Upper lobe of left lung (tissue), 6 donors: ENCODE results near the gene PLEKHA8. TPM values are rescaled to one million over a fixed set of nuclear protein-coding genes. Genes with fewer than 3 reads are reported as not detected.

Experiments used
- ATAC-seq, 2 donors: fragments of 200-7000 bp; cut with Tn5 transposase; one replicate each; pipeline ENCODE4 v1.9.1; 2022; ENCODE audit warnings: mild to moderate bottlenecking in 2 of 2, moderate library complexity in 2 of 2; ENCODE audit not compliant: low FRiP score in 2 of 2
- DNase-seq, 2 donors: peaks; one replicate each; pipeline ENCODE4 v3.0.0-alpha.2; 2019 to 2020
- H3K27ac ChIP-seq, 4 donors: fragments of 200-600 bp; sonication (generic); one replicate each; pipeline ENCODE4 v1.5.1; 2016 to 2019
- H3K27me3 ChIP-seq, 4 donors: fragments of 200-600 bp; sonication (generic); one replicate each; pipeline ENCODE4 v1.5.1; 2017 to 2019
- H3K36me3 ChIP-seq, 4 donors: fragments of 200-600 bp; sonication (generic); one replicate each; pipeline ENCODE4 v1.5.1; 2016 to 2019
- H3K4me1 ChIP-seq, 4 donors: fragments of 200-600 bp; sonication (generic); one replicate each; pipeline ENCODE4 v1.5.1; 2018 to 2019
- H3K4me3 ChIP-seq, 4 donors: fragments of 200-600 bp; sonication (generic); one replicate each; pipeline ENCODE4 v1.5.1; 2017 to 2019; ENCODE audit warnings: mild to moderate bottlenecking in 2 of 4, moderate library complexity in 1 of 4
- H3K9me3 ChIP-seq, 4 donors: fragments of 200-600 bp; sonication (generic); one replicate each; pipeline ENCODE4 v1.5.1; 2018 to 2019
- CTCF ChIP-seq, 6 experiments: fragments of 450-650 bp in 4 of 6; fragments of 200-600 bp in 2 of 6; sonication (generic) in 2 of 6; IDR thresholded peaks; one replicate each; pipeline ENCODE4 v1.5.1; 2016 to 2019; ENCODE audit warnings: antibody characterized with exemption in 6 of 6
- EP300 ChIP-seq, 4 donors: sonication (generic); formaldehyde crosslinking; IDR thresholded peaks; one replicate each; pipeline ENCODE4 v1.5.1; 2017; ENCODE audit warnings: antibody characterized with exemption in 4 of 4, control low read depth in 2 of 4
- POLR2A ChIP-seq, 4 donors: fragments of 450-650 bp; IDR thresholded peaks; one replicate each; pipeline ENCODE4 v1.5.1; 2016 to 2017; ENCODE audit warnings: antibody characterized with exemption in 4 of 4, mild to moderate bottlenecking in 2 of 4
- POLR2AphosphoS5 ChIP-seq, 2 donors: sonication (generic); formaldehyde crosslinking; IDR thresholded peaks; one replicate each; pipeline ENCODE4 v1.5.1; 2017; ENCODE audit warnings: antibody characterized with exemption in 2 of 2
- WGBS, 2 donors: methylation state at CpG; one replicate each; pipeline ENCODE4 v1.1.5; 2017 to 2018; 5-methylcytosine and 5-hydroxymethylcytosine counted together
- total RNA-seq, 6 donors: library from RNA; depleted of rRNA in 4 of 6; stranded (reverse); fragments of >200 nt in 4 of 6; gene quantifications; one replicate each; pipeline versions ENCODE4 v1.1.0 to v1.2.1, GENCODE V29; 2016 to 2021
- donor health status: DM: no; HTN: no; CAD: no; lungs with moderate emphysema.
- donor health status: DM: no; HTN: yes; CAD: no; lungs with severe emphysema.

The PLEKHA8 gene, protein sequence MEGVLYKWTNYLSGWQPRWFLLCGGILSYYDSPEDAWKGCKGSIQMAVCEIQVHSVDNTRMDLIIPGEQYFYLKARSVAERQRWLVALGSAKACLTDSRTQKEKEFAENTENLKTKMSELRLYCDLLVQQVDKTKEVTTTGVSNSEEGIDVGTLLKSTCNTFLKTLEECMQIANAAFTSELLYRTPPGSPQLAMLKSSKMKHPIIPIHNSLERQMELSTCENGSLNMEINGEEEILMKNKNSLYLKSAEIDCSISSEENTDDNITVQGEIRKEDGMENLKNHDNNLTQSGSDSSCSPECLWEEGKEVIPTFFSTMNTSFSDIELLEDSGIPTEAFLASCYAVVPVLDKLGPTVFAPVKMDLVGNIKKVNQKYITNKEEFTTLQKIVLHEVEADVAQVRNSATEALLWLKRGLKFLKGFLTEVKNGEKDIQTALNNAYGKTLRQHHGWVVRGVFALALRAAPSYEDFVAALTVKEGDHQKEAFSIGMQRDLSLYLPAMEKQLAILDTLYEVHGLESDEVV
- total RNA-seq: 10 to 100 TPM in 3 of 6 donors, 1 to 10 TPM in 3; 5.8 to 22.0 (median 10.8) TPM

DNA sequence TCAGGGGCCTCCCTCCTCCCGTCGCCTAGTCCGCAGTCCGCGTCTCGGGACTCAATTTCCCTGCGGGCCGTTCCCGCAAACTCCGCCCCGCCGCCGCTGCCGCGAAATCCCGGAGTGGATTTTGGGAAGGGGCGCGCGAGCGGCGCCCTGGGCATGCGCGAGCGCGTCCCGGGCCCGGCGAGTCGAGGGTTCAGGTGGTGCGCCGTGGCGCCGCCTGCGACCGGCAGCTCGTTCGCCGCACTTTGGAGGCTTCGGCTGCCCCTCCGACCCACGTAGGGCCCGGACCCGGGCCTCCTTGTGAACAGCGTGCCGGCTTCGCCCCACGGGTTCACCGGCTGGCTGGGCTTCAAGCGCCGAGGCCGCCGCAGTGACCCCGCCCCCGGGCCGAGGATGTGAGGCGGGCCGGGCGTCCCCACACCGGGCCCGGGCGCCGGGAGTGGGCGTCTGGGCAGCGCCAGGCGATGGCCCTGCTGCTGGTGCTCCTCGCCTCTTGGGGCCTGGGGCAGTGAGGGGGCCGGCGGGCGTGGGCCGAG, at the start of gene PLEKHA8:
PLEKHA8 (plus strand) TSS at position 197 of the 533 bp plus-strand sequence. CDS start 351 bp downstream, outside the sequence.
- Histone ChIP-seq H3K9me3 (no peaks in the 10 kb centered on the region), H3K27ac (peak within 1 kb of the TSS; percentile 85 to 95 (median 86)), H3K4me3 (peak within 1 kb of the TSS; percentile 56 to 99 (median 90)), H3K27me3 (no peaks in the 10 kb centered on the region), H3K36me3 (no peaks in the 10 kb centered on the region), H3K4me1 (peaks cover 16 to 42% (median 35%) of the 10 kb centered on the region in 4 donors)
- ATAC-seq (peak; percentile 85 to 89), DNase-seq (peak; percentile 88 to 99)
- TF ChIP-seq CTCF (IDR thresholded peaks at IDR 0.05) (peak in 1 of 6 experiments; percentile 22), POLR2A (IDR thresholded peaks at IDR 0.05) (peak; percentile 7 to 79 (median 66)), EP300 (IDR thresholded peaks at IDR 0.05) (no peak), POLR2AphosphoS5 (IDR thresholded peaks at IDR 0.05) (peak; percentile 47 to 88)
- 0% methylated on average over 8 to 43 of the region's 70 CpGs for WGBS, 2 donors

DNA sequence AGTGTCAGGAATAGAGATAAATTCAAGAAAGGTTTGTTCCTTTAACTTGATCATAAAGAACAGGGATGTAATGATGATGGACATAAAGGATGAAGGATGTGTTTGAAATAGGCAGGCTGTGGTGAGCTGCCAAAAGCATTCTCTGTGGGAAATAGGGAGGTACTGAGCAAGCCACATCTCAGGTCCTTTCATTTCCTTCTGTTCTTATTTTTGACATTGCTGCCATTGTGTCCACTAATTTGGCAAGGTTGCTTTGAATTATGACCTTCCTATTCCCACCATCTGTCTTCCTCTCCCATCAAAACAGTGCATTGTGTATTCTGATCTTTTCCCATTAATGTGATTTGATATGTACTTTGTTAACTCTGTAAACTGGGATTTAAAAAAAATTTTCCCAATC, 48.1 kb upstream of the PLEKHA8 start:
- Histone ChIP-seq H3K9me3 (no peaks in the 10 kb centered on the region), H3K27me3 (no peaks in the 10 kb centered on the region), H3K4me1 (peaks cover 0 to 11% (median 0%) of the 10 kb centered on the region in 4 donors), H3K27ac (no peak overlapping the region), H3K36me3 (no peaks in the 10 kb centered on the region), H3K4me3 (no peak overlapping the region)
- TF ChIP-seq EP300 (IDR thresholded peaks at IDR 0.05): no peak
- no peak for TF ChIP-seq POLR2A (IDR thresholded peaks at IDR 0.05)
- TF ChIP-seq CTCF (IDR thresholded peaks at IDR 0.05): no peak
- no peak for TF ChIP-seq POLR2AphosphoS5 (IDR thresholded peaks at IDR 0.05)
- DNase-seq: no peak
- ATAC-seq: no peak

DNA sequence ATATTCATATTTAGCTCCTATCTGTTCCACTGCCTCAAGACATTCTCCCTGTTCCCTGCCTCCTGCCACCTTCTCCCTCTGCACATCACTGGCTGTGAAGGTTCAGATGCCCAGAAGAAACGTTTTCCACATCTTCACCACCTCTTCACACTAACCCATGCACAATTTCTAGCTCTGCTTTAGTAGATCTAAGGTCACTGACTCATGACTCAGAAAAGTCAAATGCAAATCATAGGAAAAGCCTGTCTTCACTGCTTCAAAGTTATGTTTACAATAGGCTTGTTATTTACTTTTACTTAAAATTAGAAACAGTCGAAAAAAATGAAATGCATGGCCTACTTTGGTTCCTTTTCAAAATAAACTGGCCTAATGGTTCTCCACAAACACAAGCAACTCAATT, 41.1 kb upstream of the PLEKHA8 start:
- no peak for ATAC-seq
- Histone ChIP-seq H3K36me3 (no peaks in the 10 kb centered on the region), H3K9me3 (no peaks in the 10 kb centered on the region), H3K4me1 (peaks cover 4 to 32% (median 7%) of the 10 kb centered on the region in 4 donors), H3K4me3 (no peak overlapping the region), H3K27ac (no peak overlapping the region), H3K27me3 (peaks cover 0 to 6% (median 0%) of the 10 kb centered on the region in 4 donors)
- 37 to 46% methylated on average over 2 of the region's 2 CpGs for WGBS, 2 donors
- no peak for TF ChIP-seq POLR2AphosphoS5 (IDR thresholded peaks at IDR 0.05)
- TF ChIP-seq CTCF (IDR thresholded peaks at IDR 0.05): no peak
- no peak for TF ChIP-seq EP300 (IDR thresholded peaks at IDR 0.05)
- TF ChIP-seq POLR2A (IDR thresholded peaks at IDR 0.05): no peak
- no peak for DNase-seq

DNA sequence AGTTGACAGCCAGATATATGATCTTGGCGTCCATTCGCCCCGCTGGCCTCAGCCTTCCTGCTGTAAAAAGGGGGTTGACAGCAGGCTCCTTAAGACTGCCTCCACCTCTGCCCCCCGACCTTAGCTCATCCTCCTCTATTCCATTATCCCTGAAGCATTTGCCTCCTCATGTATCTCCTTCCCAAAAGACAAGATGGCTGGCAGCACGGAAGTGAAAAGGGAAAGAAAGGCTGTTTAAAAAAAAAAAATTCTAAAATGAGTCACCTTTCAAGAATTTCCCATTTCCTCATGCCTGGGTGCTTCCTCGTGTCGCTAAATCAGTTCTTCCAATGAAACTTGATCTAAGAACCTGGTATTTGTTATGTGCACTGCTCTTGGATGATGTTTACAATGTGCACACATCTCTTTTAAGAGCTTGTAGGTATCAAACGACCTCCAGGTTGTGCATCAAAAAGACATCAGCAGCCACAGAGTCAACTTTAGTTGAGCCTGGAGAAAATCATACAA, 40.3 kb upstream of the PLEKHA8 start:
- Histone ChIP-seq H3K27ac (peak overlapping the region; percentile 59 to 88 (median 86)), H3K4me3 (no peak overlapping the region), H3K9me3 (peaks cover 0 to 3% (median 1%) of the 10 kb centered on the region in 4 donors), H3K27me3 (peaks cover 0 to 6% (median 0%) of the 10 kb centered on the region in 4 donors), H3K36me3 (no peaks in the 10 kb centered on the region), H3K4me1 (peaks cover 4 to 32% (median 7%) of the 10 kb centered on the region in 4 donors)
- peak in 1 of 2 donors; percentile 35 for ATAC-seq
- 49 to 57% methylated on average over 8 of the region's 8 CpGs for WGBS, 2 donors
- no peak for DNase-seq
- TF ChIP-seq EP300 (IDR thresholded peaks at IDR 0.05) (no peak), CTCF (IDR thresholded peaks at IDR 0.05) (no peak), POLR2A (IDR thresholded peaks at IDR 0.05) (no peak), POLR2AphosphoS5 (IDR thresholded peaks at IDR 0.05) (no peak)
